Liver (tissue), 9 donors: Measurements from ENCODE around the gene CYP8B1. TPM values are rescaled to one million over a fixed set of nuclear protein-coding genes. Genes with fewer than 3 reads are reported as not detected.

Experiments used
- DNase-seq: peaks from one replicate; pipeline ENCODE4 v3.0.0-alpha.2; 2017; ENCODE audit warnings: low spot score
- H3K27ac ChIP-seq, 2 donors: one replicate each; pipeline ENCODE4 v1.7.0; 2013; ENCODE audit warnings: inconsistent platforms in 2 of 2, low read length in 2 of 2, control low read depth in 1 of 2, low read depth in 1 of 2, mild to moderate bottlenecking in 1 of 2
- H3K27me3 ChIP-seq, 4 donors: one replicate each; pipeline versions ENCODE4 v1.6.1 to v1.7.0; 2013; ENCODE audit warnings: low read length in 3 of 4, inconsistent platforms in 1 of 4, mild to moderate bottlenecking in 1 of 4, moderate library complexity in 1 of 4; ENCODE audit not compliant: control insufficient read depth in 4 of 4, insufficient read depth in 4 of 4
- H3K36me3 ChIP-seq, 4 donors: one replicate each; pipeline versions ENCODE4 v1.6.1 to v1.7.0; 2013; ENCODE audit warnings: low read length in 3 of 4, mild to moderate bottlenecking in 3 of 4, low read depth in 1 of 4, moderate library complexity in 1 of 4; ENCODE audit not compliant: control insufficient read depth in 4 of 4, insufficient read depth in 3 of 4
- H3K4me1 ChIP-seq, 4 donors: one replicate each; pipeline versions ENCODE4 v1.6.1 to v1.7.0; 2013; ENCODE audit warnings: low read length in 3 of 4, mild to moderate bottlenecking in 3 of 4, moderate library complexity in 1 of 4; ENCODE audit not compliant: control insufficient read depth in 4 of 4, insufficient read depth in 4 of 4
- H3K4me3 ChIP-seq, 3 donors: one replicate each; pipeline versions ENCODE4 v1.6.1 to v1.7.0; 2013; ENCODE audit warnings: low read length in 3 of 3, control low read depth in 1 of 3, low read depth in 1 of 3, mild to moderate bottlenecking in 1 of 3
- H3K9ac ChIP-seq, 2 donors: one replicate each; pipeline ENCODE4 v1.7.0; 2013; ENCODE audit warnings: low read length in 2 of 2, mild to moderate bottlenecking in 2 of 2, moderate library complexity in 2 of 2, control low read depth in 1 of 2, low read depth in 1 of 2
- H3K9me3 ChIP-seq, 4 donors: one replicate each; pipeline versions ENCODE4 v1.6.1 to v1.7.0; 2013; ENCODE audit warnings: low read length in 3 of 4; ENCODE audit not compliant: control insufficient read depth in 4 of 4
- ATF3 ChIP-seq: IDR thresholded peaks from 2 replicates; pipeline ENCODE4 v1.6.1; 2016; ENCODE audit warnings: antibody characterized with exemption
- EGR1 ChIP-seq, 2 donors: IDR thresholded peaks; 2 replicates each; pipeline ENCODE4 v1.6.1; 2016 to 2018; ENCODE audit warnings: antibody characterized with exemption in 2 of 2, low read depth in 2 of 2
- FOXA1 ChIP-seq: IDR thresholded peaks from 2 replicates; pipeline ENCODE4 v1.6.1; 2016; ENCODE audit warnings: antibody characterized with exemption
- FOXA2 ChIP-seq: IDR thresholded peaks from 2 replicates; pipeline ENCODE4 v1.6.1; 2016; ENCODE audit warnings: antibody characterized with exemption
- GABPA ChIP-seq, 2 donors: IDR thresholded peaks in 1 of 2; conservative IDR thresholded peaks in 1 of 2; 2 replicates each; pipeline ENCODE4 v1.6.1; 2016; ENCODE audit warnings: antibody characterized with exemption in 2 of 2, mild to moderate bottlenecking in 1 of 2, moderate library complexity in 1 of 2
- HNF4A ChIP-seq, 2 donors: conservative IDR thresholded peaks; 2 replicates each; pipeline ENCODE4 v1.6.1; 2016; ENCODE audit warnings: antibody characterized with exemption in 2 of 2, mild to moderate bottlenecking in 2 of 2
- HNF4G ChIP-seq: IDR thresholded peaks from 2 replicates; pipeline ENCODE4 v1.6.1; 2016; ENCODE audit warnings: antibody characterized with exemption
- JUND ChIP-seq, 2 donors: IDR thresholded peaks; 2 replicates each; pipeline ENCODE4 v1.6.1; 2016; ENCODE audit warnings: antibody characterized with exemption in 2 of 2
- NR2F2 ChIP-seq: IDR thresholded peaks from 2 replicates; pipeline ENCODE4 v1.6.1; 2016; ENCODE audit warnings: antibody characterized with exemption
- RAD21 ChIP-seq, 2 donors: IDR thresholded peaks; 2 replicates each; pipeline ENCODE4 v1.6.1; 2016; ENCODE audit warnings: antibody characterized with exemption in 2 of 2, mild to moderate bottlenecking in 2 of 2
- RXRA ChIP-seq, 2 donors: IDR thresholded peaks; 2 replicates each; pipeline ENCODE4 v1.6.1; 2017 to 2018; ENCODE audit warnings: antibody characterized with exemption in 2 of 2, mild to moderate bottlenecking in 1 of 2
- SP1 ChIP-seq: IDR thresholded peaks from 2 replicates; pipeline ENCODE4 v1.6.1; 2018; ENCODE audit warnings: antibody characterized with exemption, mild to moderate bottlenecking
- TAF1 ChIP-seq: conservative IDR thresholded peaks from 2 replicates; pipeline ENCODE4 v1.6.1; 2016; ENCODE audit warnings: antibody characterized with exemption, mild to moderate bottlenecking
- YY1 ChIP-seq: IDR thresholded peaks from 2 replicates; pipeline ENCODE4 v1.6.1; 2016; ENCODE audit warnings: antibody characterized with exemption, mild to moderate bottlenecking
- WGBS: extraction: QIAGEN DNeasy Blood & Tissue Kit; methylation state at CpG from one replicate; pipeline ENCODE4 v1.1.7; 2013; 5-methylcytosine and 5-hydroxymethylcytosine counted together
- polyA plus RNA-seq, 2 donors: library from polyadenylated mRNA; stranded (reverse) in 1 of 2; unstranded in 1 of 2; fragments of 200-250 nt in 1 of 2; fragments of >200 nt in 1 of 2; fragmentation: Nextera tagmentation in 1 of 2; extraction: Ambion mirVana in 1 of 2; gene quantifications; one replicate each; pipeline versions ENCODE4 v1.2.1 to v1.2.3, GENCODE V29; 2013 to 2015
- total RNA-seq, 2 donors: library from RNA; depleted of rRNA; stranded (reverse); fragments of >200 nt; gene quantifications; one replicate each; pipeline ENCODE4 v1.2.3, GENCODE V29; 2014
- TF ChIP-seq, protein P1 (sequence below): IDR thresholded peaks from 2 replicates; pipeline ENCODE4 v1.6.1; 2016; ENCODE audit warnings: antibody characterized with exemption, mild to moderate bottlenecking
- TF ChIP-seq, protein P2 (sequence below): IDR thresholded peaks from 2 replicates; pipeline ENCODE4 v1.6.1; 2016; ENCODE audit warnings: antibody characterized with exemption
- TF ChIP-seq, protein P3 (sequence below): IDR thresholded peaks from 2 replicates; pipeline ENCODE4 v1.6.1; 2016; ENCODE audit warnings: antibody characterized with exemption
- TF ChIP-seq, protein P4 (sequence below): fragments of 150-350 bp; IDR thresholded peaks from 2 replicates; pipeline ENCODE4 v1.5.1; 2017; ENCODE audit warnings: improper control_type of control experiment, low read depth, low read length; ENCODE audit not compliant: missing input control
- donor health status: healthy.
- donor health status: healthy.
- donor health status: healthy.
- donor health status: healthy.
- donor health status: healthy.

CYP8B1 gene
- total and polyA plus RNA-seq, 4 donors: 21.2 to 490 (median 223) TPM

DNA sequence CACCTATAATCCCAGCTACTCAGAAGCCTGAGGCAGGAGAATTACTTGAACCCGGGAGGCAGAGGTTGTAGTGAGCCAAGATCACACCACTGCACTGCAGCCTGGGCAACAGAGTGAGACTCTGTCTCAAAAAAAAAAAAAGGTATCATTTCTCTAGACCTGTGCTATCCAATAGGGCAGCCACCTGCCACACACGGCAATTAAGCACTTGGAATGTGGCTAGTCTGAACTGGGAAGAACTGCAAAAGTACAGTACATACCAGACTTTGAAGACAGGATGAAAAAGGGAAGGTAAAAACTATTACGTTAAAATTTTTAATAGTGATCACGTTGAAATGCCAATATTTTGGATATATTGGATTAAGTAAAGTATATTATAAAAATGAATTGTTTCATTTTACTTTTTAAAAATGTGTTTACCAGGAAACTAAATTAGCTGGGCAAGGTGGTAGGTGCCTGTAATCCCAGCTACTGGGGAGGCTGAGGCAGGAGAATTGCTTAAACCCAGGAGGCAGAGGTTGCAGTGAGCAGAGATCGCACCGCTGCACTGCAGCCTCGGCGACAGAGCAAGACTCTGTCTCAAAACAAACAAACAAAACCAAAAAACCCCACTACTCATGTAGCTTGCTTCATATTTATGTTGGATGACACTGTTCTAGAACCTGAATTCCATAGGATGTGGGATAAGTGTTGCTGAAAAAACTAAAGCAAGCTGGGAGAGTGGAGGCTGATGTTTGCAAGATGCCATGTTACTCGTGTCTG, 2.3 kb downstream of the CYP8B1 start:
- Histone ChIP-seq H3K9ac (peak overlapping the region; percentile 13 to 91), H3K27me3 (no peaks in the 10 kb centered on the region), H3K36me3 (no peaks in the 10 kb centered on the region), H3K27ac (peak overlapping the region; percentile 85 to 90), H3K9me3 (no peaks in the 10 kb centered on the region), H3K4me3 (peak overlapping the region; percentile 62 to 91 (median 88)), H3K4me1 (peaks cover 5 to 42% (median 31%) of the 10 kb centered on the region in 4 donors)
- no peak for DNase-seq
- no peak for TF ChIP-seq JUND (IDR thresholded peaks at IDR 0.05)
- TF ChIP-seq, protein P1, sequence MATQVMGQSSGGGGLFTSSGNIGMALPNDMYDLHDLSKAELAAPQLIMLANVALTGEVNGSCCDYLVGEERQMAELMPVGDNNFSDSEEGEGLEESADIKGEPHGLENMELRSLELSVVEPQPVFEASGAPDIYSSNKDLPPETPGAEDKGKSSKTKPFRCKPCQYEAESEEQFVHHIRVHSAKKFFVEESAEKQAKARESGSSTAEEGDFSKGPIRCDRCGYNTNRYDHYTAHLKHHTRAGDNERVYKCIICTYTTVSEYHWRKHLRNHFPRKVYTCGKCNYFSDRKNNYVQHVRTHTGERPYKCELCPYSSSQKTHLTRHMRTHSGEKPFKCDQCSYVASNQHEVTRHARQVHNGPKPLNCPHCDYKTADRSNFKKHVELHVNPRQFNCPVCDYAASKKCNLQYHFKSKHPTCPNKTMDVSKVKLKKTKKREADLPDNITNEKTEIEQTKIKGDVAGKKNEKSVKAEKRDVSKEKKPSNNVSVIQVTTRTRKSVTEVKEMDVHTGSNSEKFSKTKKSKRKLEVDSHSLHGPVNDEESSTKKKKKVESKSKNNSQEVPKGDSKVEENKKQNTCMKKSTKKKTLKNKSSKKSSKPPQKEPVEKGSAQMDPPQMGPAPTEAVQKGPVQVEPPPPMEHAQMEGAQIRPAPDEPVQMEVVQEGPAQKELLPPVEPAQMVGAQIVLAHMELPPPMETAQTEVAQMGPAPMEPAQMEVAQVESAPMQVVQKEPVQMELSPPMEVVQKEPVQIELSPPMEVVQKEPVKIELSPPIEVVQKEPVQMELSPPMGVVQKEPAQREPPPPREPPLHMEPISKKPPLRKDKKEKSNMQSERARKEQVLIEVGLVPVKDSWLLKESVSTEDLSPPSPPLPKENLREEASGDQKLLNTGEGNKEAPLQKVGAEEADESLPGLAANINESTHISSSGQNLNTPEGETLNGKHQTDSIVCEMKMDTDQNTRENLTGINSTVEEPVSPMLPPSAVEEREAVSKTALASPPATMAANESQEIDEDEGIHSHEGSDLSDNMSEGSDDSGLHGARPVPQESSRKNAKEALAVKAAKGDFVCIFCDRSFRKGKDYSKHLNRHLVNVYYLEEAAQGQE: no peak
- no peak for TF ChIP-seq FOXA1
- TF ChIP-seq RAD21 (IDR thresholded peaks at IDR 0.05): no peak
- TF ChIP-seq, protein P2, sequence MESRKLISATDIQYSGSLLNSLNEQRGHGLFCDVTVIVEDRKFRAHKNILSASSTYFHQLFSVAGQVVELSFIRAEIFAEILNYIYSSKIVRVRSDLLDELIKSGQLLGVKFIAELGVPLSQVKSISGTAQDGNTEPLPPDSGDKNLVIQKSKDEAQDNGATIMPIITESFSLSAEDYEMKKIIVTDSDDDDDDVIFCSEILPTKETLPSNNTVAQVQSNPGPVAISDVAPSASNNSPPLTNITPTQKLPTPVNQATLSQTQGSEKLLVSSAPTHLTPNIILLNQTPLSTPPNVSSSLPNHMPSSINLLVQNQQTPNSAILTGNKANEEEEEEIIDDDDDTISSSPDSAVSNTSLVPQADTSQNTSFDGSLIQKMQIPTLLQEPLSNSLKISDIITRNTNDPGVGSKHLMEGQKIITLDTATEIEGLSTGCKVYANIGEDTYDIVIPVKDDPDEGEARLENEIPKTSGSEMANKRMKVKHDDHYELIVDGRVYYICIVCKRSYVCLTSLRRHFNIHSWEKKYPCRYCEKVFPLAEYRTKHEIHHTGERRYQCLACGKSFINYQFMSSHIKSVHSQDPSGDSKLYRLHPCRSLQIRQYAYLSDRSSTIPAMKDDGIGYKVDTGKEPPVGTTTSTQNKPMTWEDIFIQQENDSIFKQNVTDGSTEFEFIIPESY: no peak
- TF ChIP-seq, protein P3, sequence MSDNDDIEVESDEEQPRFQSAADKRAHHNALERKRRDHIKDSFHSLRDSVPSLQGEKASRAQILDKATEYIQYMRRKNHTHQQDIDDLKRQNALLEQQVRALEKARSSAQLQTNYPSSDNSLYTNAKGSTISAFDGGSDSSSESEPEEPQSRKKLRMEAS: no peak
- no peak for TF ChIP-seq HNF4A (conservative IDR thresholded peaks at IDR 0.05)
- no peak for TF ChIP-seq GABPA (IDR thresholded peaks at IDR 0.05 in 1 of 2, conservative IDR thresholded peaks at IDR 0.05 in 1 of 2)
- TF ChIP-seq TAF1: no peak
- TF ChIP-seq, protein P4, sequence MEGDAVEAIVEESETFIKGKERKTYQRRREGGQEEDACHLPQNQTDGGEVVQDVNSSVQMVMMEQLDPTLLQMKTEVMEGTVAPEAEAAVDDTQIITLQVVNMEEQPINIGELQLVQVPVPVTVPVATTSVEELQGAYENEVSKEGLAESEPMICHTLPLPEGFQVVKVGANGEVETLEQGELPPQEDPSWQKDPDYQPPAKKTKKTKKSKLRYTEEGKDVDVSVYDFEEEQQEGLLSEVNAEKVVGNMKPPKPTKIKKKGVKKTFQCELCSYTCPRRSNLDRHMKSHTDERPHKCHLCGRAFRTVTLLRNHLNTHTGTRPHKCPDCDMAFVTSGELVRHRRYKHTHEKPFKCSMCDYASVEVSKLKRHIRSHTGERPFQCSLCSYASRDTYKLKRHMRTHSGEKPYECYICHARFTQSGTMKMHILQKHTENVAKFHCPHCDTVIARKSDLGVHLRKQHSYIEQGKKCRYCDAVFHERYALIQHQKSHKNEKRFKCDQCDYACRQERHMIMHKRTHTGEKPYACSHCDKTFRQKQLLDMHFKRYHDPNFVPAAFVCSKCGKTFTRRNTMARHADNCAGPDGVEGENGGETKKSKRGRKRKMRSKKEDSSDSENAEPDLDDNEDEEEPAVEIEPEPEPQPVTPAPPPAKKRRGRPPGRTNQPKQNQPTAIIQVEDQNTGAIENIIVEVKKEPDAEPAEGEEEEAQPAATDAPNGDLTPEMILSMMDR: no peak
- TF ChIP-seq ATF3: no peak
- no peak for TF ChIP-seq EGR1 (IDR thresholded peaks at IDR 0.05; ENCODE audit: low read depth in 2 of 2)
- TF ChIP-seq HNF4G: no peak
- TF ChIP-seq YY1: no peak
- no peak for TF ChIP-seq SP1
- TF ChIP-seq NR2F2: no peak
- no peak for TF ChIP-seq FOXA2
- no peak for TF ChIP-seq RXRA (IDR thresholded peaks at IDR 0.05)
- WGBS: 33% methylated on average over 9 of the region's 9 CpGs
